Left kidney (tissue), 2 donors: ENCODE data around the gene ENAM. TPM values are rescaled to one million over a fixed set of nuclear protein-coding genes. Genes with fewer than 3 reads are reported as not detected.
"Not testable (repeated sequence)": the region's sequence is repeated elsewhere in the genome, so short reads cannot be mapped to it uniquely, and the experiment has no call there.

Experiments
- DNase-seq: peaks from one replicate; pipeline ENCODE4 v3.0.0-alpha.2; 2013
- polyA plus RNA-seq: library from polyadenylated mRNA; unstranded; fragments of 120-200 nt; gene quantifications from one replicate; pipeline ENCODE4 v1.2.1, GENCODE V29; 2013; ENCODE audit not compliant: insufficient read length

ENAM gene
- polyA plus RNA-seq, 1 donor: 5.1 TPM

DNA sequence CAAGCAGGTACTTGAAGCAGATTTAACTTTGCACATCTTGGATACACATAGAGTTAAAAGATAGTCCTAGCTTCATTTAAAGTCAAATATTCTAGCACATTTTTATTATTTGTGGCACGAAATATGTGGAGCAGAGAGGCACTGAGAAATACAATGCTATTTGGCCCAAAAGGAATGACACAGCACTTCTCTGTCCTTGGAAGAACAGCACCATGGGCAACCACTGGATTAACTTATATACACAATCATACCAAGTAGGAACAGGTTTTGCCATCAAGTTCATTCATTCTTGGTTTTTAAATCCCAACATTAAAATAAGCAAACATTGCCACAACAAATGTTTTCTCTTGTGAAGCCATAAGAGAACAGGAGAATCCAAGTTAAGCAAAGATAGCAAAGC, 924 bp upstream of the ENAM start:
- DNase-seq: no peak

GRCh38 chr4:70629469-70630090, 1.0 kb downstream of the ENAM start:
- DNase-seq: no peak

GRCh38 chr4:70630162-70630561, 1.6 kb downstream of the ENAM start:
- DNase-seq: no peak

GRCh38 chr4:70632028-70632427, 3.5 kb downstream of the ENAM start:
- no peak for DNase-seq

- no peak for DNase-seq
Observed at GRCh38 chr4:70634482-70634881, 5.9 kb downstream of the ENAM start.

DNA sequence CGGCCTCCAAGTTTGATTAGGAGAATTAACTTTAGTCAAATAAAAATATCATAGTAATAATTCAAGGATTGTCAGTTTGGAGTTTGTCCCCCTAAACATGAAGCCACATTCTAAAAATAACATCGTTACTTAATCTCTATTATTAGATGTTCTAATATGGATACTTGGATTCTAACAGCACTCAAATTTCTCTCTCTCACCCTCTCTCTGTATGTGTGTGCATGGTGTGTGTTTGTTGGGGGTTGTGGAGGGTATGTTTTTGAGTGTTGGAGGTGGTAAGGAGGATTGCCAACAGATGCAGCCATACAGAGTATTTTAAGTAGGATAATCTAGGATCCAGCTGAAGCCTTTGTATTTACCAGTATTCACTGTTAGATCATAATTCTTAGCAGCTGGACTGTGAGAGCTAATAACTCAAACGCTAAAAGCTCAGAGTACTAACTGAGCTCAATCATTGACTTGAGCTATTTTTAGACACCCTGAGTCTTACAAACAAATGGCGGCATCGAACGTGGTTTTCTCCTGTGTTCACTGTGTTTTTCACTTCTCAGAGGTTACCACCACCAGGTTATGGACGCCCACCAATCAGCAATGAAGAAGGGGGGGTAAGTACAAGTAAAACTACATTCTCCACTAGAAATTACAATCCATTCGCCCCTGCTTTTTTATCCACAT, 8.8 kb downstream of the ENAM start:
- DNase-seq: peak; percentile 51

GRCh38 chr4:70640192-70640591, 11.6 kb downstream of the ENAM start:
- DNase-seq: no peak

DNA sequence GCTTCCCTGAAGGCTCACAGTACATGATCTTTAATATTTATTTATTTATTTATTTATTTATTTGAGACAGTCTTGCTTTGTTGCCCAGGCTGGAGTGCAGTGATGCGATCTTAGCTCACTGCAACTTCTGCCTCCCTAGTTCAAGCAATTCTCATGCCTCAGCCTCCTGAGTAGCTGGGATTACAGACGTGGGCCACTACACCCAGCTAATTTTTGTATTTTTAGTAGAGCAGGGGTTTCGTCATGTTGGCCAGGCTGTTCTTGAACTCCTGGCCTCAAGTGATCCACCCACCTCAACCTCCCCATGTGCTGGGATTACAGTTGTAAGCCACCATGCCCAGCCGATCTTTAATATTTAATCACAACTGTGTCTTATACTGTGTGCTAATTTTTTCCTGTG, 22.2 kb downstream of the ENAM start:
- DNase-seq: not testable (repeated sequence)

GRCh38 chr4:70651864-70652506, 23.4 kb downstream of the ENAM start:
- peak; percentile 32 for DNase-seq

- no peak for DNase-seq
Observed at GRCh38 chr4:70654605-70655011, 26.1 kb downstream of the ENAM start.

DNA sequence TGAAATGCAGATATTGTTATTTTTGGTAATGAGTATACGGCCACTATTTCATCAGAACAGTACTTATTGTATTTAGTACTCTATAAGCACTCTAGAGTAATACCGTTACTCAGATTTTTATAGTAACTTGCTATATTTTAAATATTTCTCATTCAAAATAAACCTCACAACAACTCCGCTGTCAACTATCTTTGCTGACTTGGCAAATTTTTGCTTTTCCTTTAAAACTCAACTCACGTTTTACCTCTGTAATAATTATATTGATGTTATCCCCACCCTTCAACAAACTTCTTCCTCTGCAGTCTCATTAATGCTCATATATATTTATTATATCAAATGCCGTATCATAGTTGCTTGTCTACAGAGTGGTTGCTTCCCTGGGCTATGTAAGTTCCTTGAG, 28.8 kb downstream of the ENAM start:
- no peak for DNase-seq

DNA sequence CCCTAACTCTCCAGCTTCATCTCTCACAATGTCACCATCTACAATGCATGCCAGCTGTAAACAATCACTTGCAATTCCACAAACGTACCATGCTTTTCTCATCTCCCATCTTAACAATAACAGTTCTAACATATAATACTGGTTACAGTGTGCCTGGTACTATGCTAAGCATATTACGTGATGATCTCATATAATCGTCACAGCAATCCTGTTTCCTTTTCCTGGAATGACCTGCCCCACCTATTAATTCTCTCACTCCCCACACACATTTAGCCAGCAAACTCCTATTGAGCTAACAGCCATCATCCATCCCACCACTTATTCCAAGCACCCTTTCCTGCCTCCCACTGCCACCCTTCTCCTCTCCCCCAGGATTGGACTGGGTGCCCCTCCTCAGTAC, 29.9 kb downstream of the ENAM start:
- no peak for DNase-seq

DNA sequence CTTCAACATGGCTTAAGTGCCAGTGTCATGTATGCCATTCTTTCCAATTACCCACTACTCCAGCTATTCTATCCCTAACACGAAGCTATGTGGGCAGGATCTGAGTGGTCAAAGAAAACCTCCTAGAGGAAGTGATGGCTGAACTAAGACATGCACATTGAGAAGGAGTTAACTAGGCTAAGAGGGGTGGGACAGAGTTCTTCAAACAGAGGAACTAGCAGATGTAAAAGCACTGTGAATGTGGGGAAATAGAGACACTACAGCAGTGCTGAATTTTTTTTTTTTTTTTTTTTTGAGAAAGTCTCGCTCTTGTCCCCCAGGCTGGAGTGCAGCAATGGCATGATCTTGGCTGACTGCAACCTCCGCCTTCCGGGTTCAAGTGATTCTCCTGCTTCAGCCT, 31.6 kb downstream of the ENAM start:
- no peak for DNase-seq

GRCh38 chr4:70661309-70661922, 32.9 kb downstream of the ENAM start:
- DNase-seq: not testable (repeated sequence)

DNA sequence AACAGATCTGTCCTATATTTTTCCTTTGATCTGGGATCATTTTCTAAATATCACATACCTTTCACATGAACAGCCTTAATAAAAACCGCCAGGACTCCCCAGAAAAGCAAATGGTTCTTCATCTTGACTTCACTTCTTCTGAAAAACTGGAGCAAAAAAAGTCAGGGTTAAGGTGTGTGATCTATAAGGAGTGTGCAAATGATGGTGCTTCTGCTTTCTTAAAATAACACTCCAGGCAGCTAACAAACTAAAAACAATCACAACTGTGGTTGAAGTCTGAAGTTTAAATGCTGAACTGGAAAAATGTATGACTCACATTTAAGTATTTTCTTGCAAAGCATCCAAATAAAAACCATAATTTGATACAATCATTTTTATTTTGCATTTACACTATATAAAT, 37.8 kb downstream of the ENAM start, which contains the start of gene JCHAIN:
TSS of gene JCHAIN (minus strand) at position 140 of the 400 bp plus-strand sequence. CDS start at position 122, 18 bp downstream.
- DNase-seq: no peak

- no peak for DNase-seq
Observed at GRCh38 chr4:70667740-70668535, 39.4 kb downstream of the ENAM start.

DNA sequence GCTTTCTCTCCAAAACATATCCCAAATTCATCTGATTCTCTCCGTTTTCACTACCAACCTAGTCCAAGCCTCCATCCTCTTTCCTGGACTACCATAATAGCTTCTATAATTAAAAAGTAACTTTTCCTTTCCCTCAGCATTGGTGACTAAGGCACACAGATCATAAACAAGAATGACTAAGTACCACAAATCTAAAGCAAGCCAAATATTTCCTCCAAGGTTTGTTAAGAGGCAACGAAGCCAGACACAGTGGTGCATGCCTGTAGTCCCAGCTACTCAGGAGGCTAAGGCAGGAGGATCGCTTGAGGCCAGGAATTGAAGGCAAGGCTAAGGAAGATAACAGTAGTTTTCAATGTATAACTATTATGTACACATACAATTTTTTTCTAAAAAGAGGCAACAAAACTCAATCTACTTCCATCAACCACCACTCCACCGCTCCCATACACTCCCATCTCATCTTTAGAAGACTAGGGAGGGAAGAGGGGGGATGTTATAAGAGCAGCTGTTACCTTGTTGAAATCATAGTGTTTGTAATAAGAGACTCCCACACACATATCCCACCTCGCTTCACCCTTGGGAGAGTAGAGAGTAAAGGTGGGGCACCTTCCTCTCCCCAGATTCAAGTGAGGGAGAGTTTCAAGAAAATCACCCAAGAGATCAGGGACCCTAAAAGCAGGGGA, 41.9 kb downstream of the ENAM start:
- DNase-seq: no peak

GRCh38 chr4:70671091-70671490, 42.5 kb downstream of the ENAM start:
- DNase-seq: no peak

DNA sequence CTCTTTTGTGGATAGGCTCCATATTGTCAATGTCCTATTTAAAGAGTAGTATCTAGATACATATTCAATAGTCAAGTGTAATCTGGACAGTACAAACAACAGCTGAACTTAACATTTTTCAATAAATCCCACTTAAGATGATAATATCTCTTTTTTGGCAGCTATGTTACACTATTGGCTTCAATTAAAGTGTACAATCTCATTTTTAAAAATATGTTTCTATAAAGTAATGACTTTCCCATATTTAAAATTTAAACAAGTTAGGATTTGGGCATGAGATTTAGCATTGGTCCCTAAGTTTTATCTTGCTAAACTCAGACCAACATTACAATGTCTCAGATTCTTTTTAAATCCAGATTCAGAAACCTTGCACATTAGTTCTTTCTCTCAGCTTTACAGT, 45.6 kb downstream of the ENAM start:
- DNase-seq: no peak

GRCh38 chr4:70674731-70675130, 46.2 kb downstream of the ENAM start:
- DNase-seq: no peak

GRCh38 chr4:70676554-70677090, 48.1 kb downstream of the ENAM start:
- DNase-seq: no peak
